K562 (cell line): Measurements from ENCODE around the gene LAMA3. TPM values are rescaled to one million over a fixed set of nuclear protein-coding genes. Genes with fewer than 3 reads are reported as not detected.

Experiments used
- ATAC-seq: fragments of 200-7000 bp; cut with Tn5 transposase; 3 replicates; pipeline ENCODE4 v1.9.1; 2020; ENCODE audit warnings: moderate library complexity
- BruUV-seq: library from RNA; stranded (reverse); fragments of 400-500 nt; replicated peaks from 2 replicates; lab custom pipeline; 2021; lab: Mats Ljungman, UMichigan
- CTCF ChIA-PET: fragments of 300-600 bp; formaldehyde crosslinking; extraction: SDS; loops from one replicate; lab custom pipeline; 2021; ENCODE audit warnings: low intra/inter-chr PET ratio; lab: Yijun Ruan, JAX
- POLR2A ChIA-PET: fragments of 300-600, 350-650 bp; sonication (Branson Sonifier 250); formaldehyde crosslinking; extraction: SDS; loops from one replicate; lab custom pipeline; 2021; ENCODE audit warnings: antibody characterized with exemption, inconsistent platforms; lab: Yijun Ruan, JAX
- DNase-seq, 4 experiments: peaks; one replicate each; pipeline versions ENCODE4 v3.0.0 to v3.0.0-alpha.2; 2011 to 2018; ENCODE audit warnings: low spot score in 3 of 4, mixed read lengths in 3 of 4; ENCODE audit errors: extremely low read depth in 1 of 4
- FAIRE-seq: peaks from 2 replicates; lab custom pipeline; 2011; peaks lifted over from hg19 to GRCh38; lab: Jason Lieb, UNC
- H2AFZ ChIP-seq: 2 replicates; pipeline ENCODE4 v1.6.0; 2011; ENCODE audit warnings: low read depth, low read length, control low read depth, inconsistent platforms
- H3K27ac ChIP-seq: fragments of 200-600 bp; 3 replicates; pipeline ENCODE4 v1.8.0; 2011; ENCODE audit warnings: low read depth, mild to moderate bottlenecking, control low read depth, inconsistent platforms, low read length, moderate library complexity, mixed read lengths; ENCODE audit errors: extremely low read depth
- H3K27me3 ChIP-seq, 2 experiments: fragments of 300-600 bp in 1 of 2; 2 replicates in 1 of 2; 3 replicates in 1 of 2; pipeline versions ENCODE4 v1.6.0 to v1.8.0; 2011; ENCODE audit warnings: inconsistent platforms in 2 of 2, low read length in 2 of 2, mild to moderate bottlenecking in 1 of 2, mixed read lengths in 1 of 2, moderate library complexity in 1 of 2; ENCODE audit not compliant: control insufficient read depth in 2 of 2, insufficient read depth in 2 of 2
- H3K36me3 ChIP-seq: fragments of 300-600 bp; 3 replicates; pipeline ENCODE4 v1.8.0; 2011; ENCODE audit warnings: mild to moderate bottlenecking, low read length, inconsistent platforms; ENCODE audit not compliant: control insufficient read depth, insufficient read depth
- H3K4me1 ChIP-seq, 2 experiments: fragments of 200-600 bp in 1 of 2; replicated peaks in 1 of 2; 2 replicates in 1 of 2; 3 replicates in 1 of 2; pipeline versions ENCODE4 v1.5.1 to v1.8.0; 2011; ENCODE audit warnings: inconsistent platforms in 2 of 2, low read length in 2 of 2, mild to moderate bottlenecking in 1 of 2, mixed read lengths in 1 of 2, moderate library complexity in 1 of 2; ENCODE audit not compliant: control insufficient read depth in 2 of 2, insufficient read depth in 2 of 2
- H3K4me2 ChIP-seq: 2 replicates; pipeline ENCODE4 v1.6.1; 2011; ENCODE audit warnings: low read length, control low read depth, inconsistent platforms, mixed read lengths; ENCODE audit not compliant: insufficient read depth
- H3K4me3 ChIP-seq: fragments of 200-600 bp; sonication (generic), shearing (Covaris generic); 2 replicates; pipeline ENCODE4 v1.5.1; 2016; ENCODE audit warnings: control low read depth, inconsistent platforms
- H3K79me2 ChIP-seq: fragments of 200-600 bp; 3 replicates; pipeline ENCODE4 v1.8.0; 2011; ENCODE audit warnings: low read length, inconsistent platforms; ENCODE audit not compliant: control insufficient read depth, insufficient read depth
- H3K9ac ChIP-seq, 2 experiments: 2 replicates each; pipeline versions ENCODE4 v1.6.0 to v1.6.1; 2011; ENCODE audit warnings: low read depth in 2 of 2, low read length in 2 of 2, control low read depth in 1 of 2, inconsistent platforms in 1 of 2, mild to moderate bottlenecking in 1 of 2, mixed read lengths in 1 of 2; ENCODE audit not compliant: insufficient read depth in 1 of 2
- H3K9me1 ChIP-seq: one replicate; pipeline ENCODE4 v1.6.0; 2011; ENCODE audit warnings: inconsistent platforms, mild to moderate bottlenecking, low read length, moderate library complexity; ENCODE audit not compliant: control insufficient read depth, insufficient read depth
- H3K9me3 ChIP-seq: replicated peaks from 2 replicates; pipeline ENCODE4 v1.5.1; 2011; ENCODE audit warnings: low read depth, low read length, inconsistent platforms; ENCODE audit not compliant: control insufficient read depth, insufficient read depth
- H4K20me1 ChIP-seq: replicated peaks from 2 replicates; pipeline ENCODE4 v1.6.1; 2011; ENCODE audit warnings: low read length, inconsistent platforms, mixed read lengths; ENCODE audit not compliant: control insufficient read depth, insufficient read depth
- HDAC8 ChIP-seq: fragments of 450-650 bp; IDR thresholded peaks from 2 replicates; pipeline ENCODE4 v1.6.1; 2016; ENCODE audit warnings: mild to moderate bottlenecking, missing genetic modification characterization, moderate library complexity, missing compliant biosample characterization
- HES1 ChIP-seq: fragments of 450-650 bp; IDR thresholded peaks from 2 replicates; pipeline ENCODE4 v1.6.1; 2016; ENCODE audit warnings: low read depth, mild to moderate bottlenecking, moderate library complexity
- KDM5B ChIP-seq: fragments of 200-600 bp; sonication (generic); IDR thresholded peaks from 2 replicates; pipeline ENCODE4 v1.6.1; 2012; ENCODE audit warnings: low read depth, mild to moderate bottlenecking, moderate library complexity, low read length, control low read depth, inconsistent platforms; ENCODE audit not compliant: insufficient replicate concordance
- RBBP5 ChIP-seq: fragments of 200-600 bp; sonication (generic); IDR thresholded peaks from 2 replicates; pipeline ENCODE4 v1.6.1; 2012; ENCODE audit warnings: borderline replicate concordance, mild to moderate bottlenecking, low read length, control low read depth, inconsistent platforms; ENCODE audit not compliant: insufficient read depth, poor library complexity, severe bottlenecking
- ZNF133 ChIP-seq: fragments of 250-450 bp; sonication (Bioruptor Pico); IDR thresholded peaks from 2 replicates; pipeline ENCODE4 v1.4.0; 2020; ENCODE audit warnings: mild to moderate bottlenecking
- WGBS: fragments of 100-300 bp; shearing (Covaris generic); methylation state at CpG from one replicate; pipeline ENCODE4 v1.1.6; 2016; ENCODE audit warnings: low coverage, mixed read lengths; ENCODE audit not compliant: insufficient coverage; ENCODE audit errors: missing lambda C conversion rate; 5-methylcytosine and 5-hydroxymethylcytosine counted together
- in situ Hi-C: fragments of 300-500 bp; cut with MboI; formaldehyde crosslinking; loops from 4 replicates; pipeline ENCODE4 v1.15.0; 2018; ENCODE audit warnings: inconsistent platforms, mixed read lengths
- intact Hi-C: fragments of 100-400 bp; cut with micrococcal nuclease; formaldehyde crosslinking; loops from 2 replicates; pipeline ENCODE4 v1.14.2; 2022
- polyA plus RNA-seq, 8 experiments: library from polyadenylated mRNA; depleted of rRNA in 4 of 8; stranded (reverse) in 5 of 8; unstranded in 3 of 8; fragments of >200 nt; fragmentation: Nextera tagmentation in 2 of 8; fragmentation: Illumina TruSeq in 1 of 8; extraction: Ambion mirVana in 2 of 8; extraction: Trizol in 1 of 8; gene quantifications; 2 replicates each; pipeline versions ENCODE4 v1.2.1 to v1.2.3, GENCODE V29; 2011 to 2014; ENCODE audit warnings: inconsistent platforms in 1 of 8, missing spikeins in 1 of 8
- total RNA-seq, 7 experiments: library from RNA; depleted of rRNA in 6 of 7; stranded (reverse); fragments of >200 nt in 6 of 7; fragmentation: Illumina TruSeq in 2 of 7; extraction: Trizol in 2 of 7; gene quantifications; 2 replicates each; pipeline versions ENCODE4 v1.2.1 to v1.2.3, GENCODE V29; 2011 to 2021; ENCODE audit warnings: low replicate concordance in 1 of 7
- TF ChIP-seq, protein P1 (sequence below), 2 experiments: fragments of 450-650 bp; IDR thresholded peaks; 2 replicates each; pipeline ENCODE4 v1.6.1; 2016; ENCODE audit warnings: mild to moderate bottlenecking in 2 of 2, borderline replicate concordance in 1 of 2, low read depth in 1 of 2, moderate library complexity in 1 of 2
- TF ChIP-seq, protein P2 (sequence below): fragments of 450-650 bp; IDR thresholded peaks from 2 replicates; pipeline ENCODE4 v1.6.1; 2016; ENCODE audit warnings: mild to moderate bottlenecking

The LAMA3 gene
- total and polyA plus RNA-seq, 9 of the 15 experiments (the other 6 are each of a cell fraction or from before 2014, with no cell fraction given): 0.07 TPM; not detected in 8

- H3K4me2 ChIP-seq: no peak overlapping the region
- ChIA-PET CTCF (no interaction called here), POLR2A (no interaction called here)
- no peak overlapping the region for H3K4me3 ChIP-seq
- WGBS: 2% methylated on average over 8 of the region's 8 CpGs
- FAIRE-seq: no peak
- no peaks in the 10 kb centered on the region for H3K9me1 ChIP-seq
- in situ Hi-C loops: no loop called here
- intact Hi-C loops: no loop called here
- ATAC-seq: no peak
- H3K79me2 ChIP-seq: no peaks in the 10 kb centered on the region
- no peak overlapping the region for H3K9ac ChIP-seq
- no peaks in the 10 kb centered on the region for H4K20me1 ChIP-seq
- H3K9me3 ChIP-seq: no peaks in the 10 kb centered on the region
- BruUV-seq: no TSS peak
- no peak for DNase-seq
- no peaks in the 10 kb centered on the region for H3K36me3 ChIP-seq
- no peaks in the 10 kb centered on the region for H3K4me1 ChIP-seq
- TF ChIP-seq ZNF133 (CRISPR knock-in tag): no peak
- TF ChIP-seq, protein P1, sequence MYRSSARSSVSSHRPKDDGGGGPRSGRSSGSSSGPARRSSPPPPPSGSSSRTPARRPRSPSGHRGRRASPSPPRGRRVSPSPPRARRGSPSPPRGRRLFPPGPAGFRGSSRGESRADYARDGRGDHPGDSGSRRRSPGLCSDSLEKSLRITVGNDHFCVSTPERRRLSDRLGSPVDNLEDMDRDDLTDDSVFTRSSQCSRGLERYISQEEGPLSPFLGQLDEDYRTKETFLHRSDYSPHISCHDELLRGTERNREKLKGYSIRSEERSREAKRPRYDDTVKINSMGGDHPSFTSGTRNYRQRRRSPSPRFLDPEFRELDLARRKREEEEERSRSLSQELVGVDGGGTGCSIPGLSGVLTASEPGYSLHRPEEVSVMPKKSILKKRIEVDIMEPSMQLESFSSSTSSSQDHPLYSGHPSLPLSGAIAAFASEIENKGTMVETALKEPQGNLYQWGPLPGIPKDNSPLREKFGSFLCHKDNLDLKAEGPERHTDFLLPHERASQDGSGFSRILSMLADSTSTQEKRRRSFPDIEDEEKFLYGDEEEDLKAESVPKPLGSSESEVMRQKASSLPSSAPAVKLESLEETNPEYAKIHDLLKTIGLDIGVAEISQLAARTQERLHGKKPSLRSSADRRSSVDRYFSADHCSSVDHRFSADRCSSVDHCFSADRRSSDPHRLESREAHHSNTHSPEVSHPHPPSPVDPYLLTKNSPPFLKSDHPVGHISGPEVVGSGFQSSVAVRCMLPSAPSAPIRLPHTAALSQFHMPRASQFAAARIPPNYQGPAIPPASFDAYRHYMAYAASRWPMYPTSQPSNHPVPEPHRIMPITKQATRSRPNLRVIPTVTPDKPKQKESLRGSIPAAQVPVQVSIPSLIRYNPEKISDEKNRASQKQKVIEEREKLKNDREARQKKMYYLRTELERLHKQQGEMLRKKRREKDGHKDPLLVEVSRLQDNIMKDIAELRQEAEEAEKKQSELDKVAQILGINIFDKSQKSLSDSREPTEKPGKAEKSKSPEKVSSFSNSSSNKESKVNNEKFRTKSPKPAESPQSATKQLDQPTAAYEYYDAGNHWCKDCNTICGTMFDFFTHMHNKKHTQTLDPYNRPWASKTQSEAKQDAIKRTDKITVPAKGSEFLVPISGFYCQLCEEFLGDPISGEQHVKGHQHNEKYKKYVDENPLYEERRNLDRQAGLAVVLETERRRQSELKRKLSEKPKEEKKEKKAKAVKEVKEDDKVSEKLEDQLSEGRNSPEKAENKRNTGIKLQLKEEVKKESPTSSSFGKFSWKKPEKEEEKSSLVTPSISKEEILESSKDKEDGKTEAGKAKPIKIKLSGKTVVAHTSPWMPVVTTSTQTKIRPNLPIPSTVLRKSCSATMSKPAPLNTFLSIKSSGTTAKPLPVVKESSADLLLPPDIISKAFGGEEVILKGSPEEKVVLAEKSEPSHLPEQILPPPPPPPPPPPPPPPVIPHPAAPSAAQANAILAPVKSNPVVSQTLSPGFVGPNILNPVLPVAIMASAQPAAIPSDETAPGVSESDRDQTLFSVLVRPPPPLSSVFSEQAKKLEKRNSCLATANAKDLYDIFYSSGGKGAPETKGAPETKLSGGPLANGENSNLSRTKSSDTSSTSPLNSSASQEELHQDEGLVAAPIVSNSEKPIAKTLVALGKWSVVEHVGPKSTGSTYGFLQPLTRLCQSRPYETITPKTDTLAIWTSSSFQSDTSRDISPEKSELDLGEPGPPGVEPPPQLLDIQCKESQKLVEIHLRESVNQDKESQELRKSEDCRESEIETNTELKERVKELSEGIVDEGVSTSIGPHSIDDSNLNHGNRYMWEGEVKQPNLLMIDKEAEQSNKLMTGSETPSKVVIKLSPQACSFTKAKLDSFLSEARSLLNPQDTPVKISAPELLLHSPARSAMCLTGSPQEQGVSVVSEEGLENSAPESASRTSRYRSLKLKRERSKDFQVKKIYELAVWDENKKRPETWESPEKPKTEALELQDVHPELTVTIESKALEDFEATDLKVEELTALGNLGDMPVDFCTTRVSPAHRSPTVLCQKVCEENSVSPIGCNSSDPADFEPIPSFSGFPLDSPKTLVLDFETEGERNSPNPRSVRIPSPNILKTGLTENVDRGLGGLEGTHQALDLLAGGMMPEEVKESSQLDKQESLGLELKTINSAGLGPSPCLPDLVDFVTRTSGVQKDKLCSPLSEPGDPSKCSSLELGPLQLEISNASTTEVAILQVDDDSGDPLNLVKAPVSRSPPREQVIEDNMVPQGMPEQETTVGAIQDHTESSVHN (IDR thresholded peaks at IDR 0.05; ENCODE audit: borderline replicate concordance in 1 of 2, low read depth in 1 of 2): no peak
- TF ChIP-seq KDM5B: no peak
- TF ChIP-seq, protein P2, sequence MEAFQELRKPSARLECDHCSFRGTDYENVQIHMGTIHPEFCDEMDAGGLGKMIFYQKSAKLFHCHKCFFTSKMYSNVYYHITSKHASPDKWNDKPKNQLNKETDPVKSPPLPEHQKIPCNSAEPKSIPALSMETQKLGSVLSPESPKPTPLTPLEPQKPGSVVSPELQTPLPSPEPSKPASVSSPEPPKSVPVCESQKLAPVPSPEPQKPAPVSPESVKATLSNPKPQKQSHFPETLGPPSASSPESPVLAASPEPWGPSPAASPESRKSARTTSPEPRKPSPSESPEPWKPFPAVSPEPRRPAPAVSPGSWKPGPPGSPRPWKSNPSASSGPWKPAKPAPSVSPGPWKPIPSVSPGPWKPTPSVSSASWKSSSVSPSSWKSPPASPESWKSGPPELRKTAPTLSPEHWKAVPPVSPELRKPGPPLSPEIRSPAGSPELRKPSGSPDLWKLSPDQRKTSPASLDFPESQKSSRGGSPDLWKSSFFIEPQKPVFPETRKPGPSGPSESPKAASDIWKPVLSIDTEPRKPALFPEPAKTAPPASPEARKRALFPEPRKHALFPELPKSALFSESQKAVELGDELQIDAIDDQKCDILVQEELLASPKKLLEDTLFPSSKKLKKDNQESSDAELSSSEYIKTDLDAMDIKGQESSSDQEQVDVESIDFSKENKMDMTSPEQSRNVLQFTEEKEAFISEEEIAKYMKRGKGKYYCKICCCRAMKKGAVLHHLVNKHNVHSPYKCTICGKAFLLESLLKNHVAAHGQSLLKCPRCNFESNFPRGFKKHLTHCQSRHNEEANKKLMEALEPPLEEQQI: no peak
- no peak for TF ChIP-seq RBBP5
- TF ChIP-seq HES1: no peak
- no peak for TF ChIP-seq HDAC8 (tag)
- no peak overlapping the region for H3K27ac ChIP-seq
- H3K27me3 ChIP-seq: peaks cover 30 to 40% of the 10 kb centered on the region in 2 experiments
- no peak overlapping the region for H2AFZ ChIP-seq
These were observed 40.2 kb upstream of the LAMA3 start for GRCh38 chr18:23648940-23649607.
